A673 (cell line): ENCODE measurements around the gene PIF1. TPM values are rescaled to one million over a fixed set of nuclear protein-coding genes. Genes with fewer than 3 reads are reported as not detected.

ENCODE experiments used
- BruUV-seq: library from RNA; stranded (reverse); fragments of 400-500 nt; replicated peaks from 2 replicates; lab custom pipeline; 2021; lab: Mats Ljungman, UMichigan
- CTCF ChIA-PET: fragments of 300-600 bp; sonication (Branson Sonifier 250); formaldehyde crosslinking; loops from one replicate; lab custom pipeline; 2022; ENCODE audit warnings: antibody characterized with exemption; lab: Charles Lee
- POLR2A ChIA-PET: fragments of 300-600 bp; sonication (Branson Sonifier 250); formaldehyde crosslinking; loops from one replicate; lab custom pipeline; 2022; ENCODE audit warnings: antibody characterized with exemption; ENCODE audit not compliant: low non-redundant PET; lab: Charles Lee
- DNase-seq: peaks from one replicate; pipeline ENCODE4 v3.0.0-alpha.2; 2015; ENCODE audit warnings: low spot score
- H3K27ac ChIP-seq: fragments of 200-600 bp; sonication (generic); 2 replicates; pipeline ENCODE4 v1.5.1; 2016; ENCODE audit warnings: mixed run types, low read depth, mild to moderate bottlenecking, mixed read lengths, antibody characterized with exemption, low read length; ENCODE audit not compliant: poor library complexity, severe bottlenecking
- H3K27me3 ChIP-seq: fragments of 200-600 bp; sonication (generic); replicated peaks from 2 replicates; pipeline ENCODE4 v1.6.1; 2017; ENCODE audit warnings: mixed run types, low read depth, mild to moderate bottlenecking, mixed read lengths, antibody characterized with exemption, low read length; ENCODE audit not compliant: insufficient read depth, poor library complexity
- H3K36me3 ChIP-seq: fragments of 200-600 bp; sonication (generic); 2 replicates; pipeline ENCODE4 v1.6.1; 2016; ENCODE audit warnings: mixed run types, mild to moderate bottlenecking, mixed read lengths, antibody characterized with exemption, low read length; ENCODE audit not compliant: insufficient read depth, poor library complexity, severe bottlenecking
- H3K4me1 ChIP-seq: fragments of 200-600 bp; sonication (generic); 2 replicates; pipeline ENCODE4 v1.6.1; 2017; ENCODE audit warnings: mixed run types, mild to moderate bottlenecking, mixed read lengths, antibody characterized with exemption, low read length; ENCODE audit not compliant: insufficient read depth, poor library complexity, severe bottlenecking
- H3K4me3 ChIP-seq: fragments of 200-600 bp; sonication (generic); 2 replicates; pipeline ENCODE4 v1.5.1; 2016; ENCODE audit warnings: low read depth, mixed run types, mild to moderate bottlenecking, mixed read lengths, low read length; ENCODE audit not compliant: poor library complexity, severe bottlenecking
- H3K9me3 ChIP-seq: fragments of 200-600 bp; sonication (generic); 2 replicates; pipeline ENCODE4 v1.6.1; 2016; ENCODE audit warnings: mixed run types, low read depth, mild to moderate bottlenecking, mixed read lengths, antibody characterized with exemption, low read length; ENCODE audit not compliant: poor library complexity, severe bottlenecking
- CTCF ChIP-seq: fragments of 300-800, 200-600 bp; sonication (generic); conservative IDR thresholded peaks from 2 replicates; pipeline ENCODE4 v1.5.1; 2017; ENCODE audit warnings: low read depth, mild to moderate bottlenecking, antibody characterized with exemption, low read length, moderate library complexity, mixed read lengths
- EZH2 ChIP-seq: fragments of 200-600 bp; sonication (generic); IDR thresholded peaks from 2 replicates; pipeline ENCODE4 v1.6.1; 2017; ENCODE audit warnings: borderline replicate concordance, low read depth, mild to moderate bottlenecking, mixed read lengths, antibody characterized with exemption, low read length; ENCODE audit not compliant: poor library complexity, severe bottlenecking
- intact Hi-C: fragments of 100-400 bp; cut with micrococcal nuclease; formaldehyde crosslinking; loops from one replicate; pipeline ENCODE4 v1.10.0; 2022; ENCODE audit not compliant: unreplicated experiment
- total RNA-seq: library from RNA; stranded (reverse); gene quantifications from 2 replicates; pipeline ENCODE4 v1.2.3, GENCODE V29; 2021

The PIF1 gene
- total RNA-seq, 1 experiment from 2014 or later = 65.7 TPM

GRCh38 chr15:64791401-64791800 is 34.0 kb downstream of the PIF1 start:
- H3K36me3 ChIP-seq = no peaks in the 10 kb centered on the region
- H3K4me3 ChIP-seq = no peak overlapping the region
- POLR2A ChIA-PET = no interaction called here
- no peaks in the 10 kb centered on the region for H3K9me3 ChIP-seq
- no peak overlapping the region for H3K27ac ChIP-seq
- no peaks in the 10 kb centered on the region for H3K4me1 ChIP-seq
- no peak for DNase-seq
- no peak for TF ChIP-seq CTCF
- no peak for TF ChIP-seq EZH2
- intact Hi-C loops = no loop called here
- BruUV-seq = no TSS peak
- H3K27me3 ChIP-seq = no peaks in the 10 kb centered on the region
- CTCF ChIA-PET = no interaction called here

GRCh38 chr15:64783796-64784195 is 41.7 kb downstream of the PIF1 start:
- intact Hi-C loops = no loop called here
- BruUV-seq = no TSS peak
- DNase-seq = no peak
- POLR2A ChIA-PET = no interaction called here
- Histone ChIP-seq H3K4me1 (no peaks in the 10 kb centered on the region), H3K36me3 (no peaks in the 10 kb centered on the region), H3K4me3 (no peak overlapping the region), H3K27me3 (no peaks in the 10 kb centered on the region), H3K9me3 (no peaks in the 10 kb centered on the region), H3K27ac (no peak overlapping the region)
- TF ChIP-seq EZH2 (no peak), CTCF (no peak)
- CTCF ChIA-PET = interaction anchor here (0.7 kb wide), 1 partner anchor 53 kb away, joined by 3 read pairs; no protein-coding TSS in a partner anchor

- POLR2A ChIA-PET = interaction anchor here (0.6 kb wide), 1 partner anchor 399 kb away, joined by 9 read pairs; no protein-coding TSS in a partner anchor
- H3K36me3 ChIP-seq = no peaks in the 10 kb centered on the region
- no peak for TF ChIP-seq CTCF
- intact Hi-C loops = no loop called here
- no peak overlapping the region for H3K27ac ChIP-seq
- no peak overlapping the region for H3K4me3 ChIP-seq
- no peaks in the 10 kb centered on the region for H3K9me3 ChIP-seq
- H3K27me3 ChIP-seq = no peaks in the 10 kb centered on the region
- no peak for DNase-seq
- BruUV-seq = no TSS peak
- CTCF ChIA-PET = interaction anchor here (0.6 kb wide), 1 partner anchor 33 kb away, joined by 3 read pairs; no protein-coding TSS in a partner anchor
- H3K4me1 ChIP-seq = no peaks in the 10 kb centered on the region
These were observed 42.7 kb downstream of the PIF1 start for GRCh38 chr15:64782751-64783150.
